SK-N-SH (cell line): ENCODE data around the gene ARHGEF26.

ENCODE experiments used
- CTCF ChIP-seq: fragments of 200-600 bp; sonication (generic); IDR thresholded peaks from 2 replicates; pipeline ENCODE4 v1.6.1; 2017; ENCODE audit warnings: antibody characterized with exemption, mild to moderate bottlenecking, moderate library complexity
- EP300 ChIP-seq, 2 experiments: IDR thresholded peaks; 2 replicates each; pipeline versions ENCODE4 v1.4.0 to v1.6.1; 2012; ENCODE audit warnings: borderline replicate concordance in 1 of 2, low read depth in 1 of 2, low read length in 1 of 2
- POLR2AphosphoS5 ChIP-seq: IDR thresholded peaks from 2 replicates; pipeline ENCODE4 v1.6.1; 2012; ENCODE audit warnings: low read depth, low read length
- REST ChIP-seq: IDR thresholded peaks from 2 replicates; pipeline ENCODE4 v1.6.1; 2012; ENCODE audit warnings: mild to moderate bottlenecking, low read depth, low read length, moderate library complexity
- TCF12 ChIP-seq: IDR thresholded peaks from 2 replicates; pipeline ENCODE4 v1.4.0; 2012
- YY1 ChIP-seq: IDR thresholded peaks from 2 replicates; pipeline ENCODE4 v1.4.0; 2012; ENCODE audit warnings: low read depth, mild to moderate bottlenecking

GRCh38 chr3:154142608-154143007 is 21.4 kb downstream of the ARHGEF26 start:
- TF ChIP-seq EP300 (IDR thresholded peaks at IDR 0.05; ENCODE audit: borderline replicate concordance in 1 of 2, low read depth in 1 of 2, low read length in 1 of 2), result no peak
- TF ChIP-seq CTCF, result no peak
- TF ChIP-seq POLR2AphosphoS5, result no peak
- TF ChIP-seq TCF12, result no peak
- no peak for TF ChIP-seq YY1
- no peak for TF ChIP-seq REST
